HepG2 (cell line): ENCODE data around the gene REELD1.

Experiments
- EZH2 ChIP-seq: conservative IDR thresholded peaks from 2 replicates; pipeline ENCODE4 v1.6.1; 2012; ENCODE audit warnings: mild to moderate bottlenecking, low read depth, low read length, moderate library complexity
- FOXK1 ChIP-seq: sonication (generic); formaldehyde crosslinking; IDR thresholded peaks from 2 replicates; pipeline ENCODE4 v1.4.0; 2020; ENCODE audit warnings: low read depth, missing genetic modification reagents, borderline replicate concordance
- GABPA ChIP-seq, 2 experiments: IDR thresholded peaks; 2 replicates each; pipeline ENCODE4 v1.6.1; 2011 to 2016; ENCODE audit warnings: low read depth in 2 of 2, low read length in 1 of 2, missing biosample characterization in 1 of 2, missing genetic modification characterization in 1 of 2
- GFI1 ChIP-seq: sonication (generic); formaldehyde crosslinking; IDR thresholded peaks from 2 replicates; pipeline ENCODE4 v1.5.0; 2020; ENCODE audit warnings: missing genetic modification reagents, mild to moderate bottlenecking, borderline replicate concordance
- JUN ChIP-seq: sonication (generic); formaldehyde crosslinking; IDR thresholded peaks from 2 replicates; pipeline ENCODE4 v1.4.0; 2020; ENCODE audit warnings: mild to moderate bottlenecking, missing genetic modification reagents
- ZNF563 ChIP-seq: sonication (generic); formaldehyde crosslinking; IDR thresholded peaks from 2 replicates; pipeline ENCODE4 v1.8.0; 2022; ENCODE audit warnings: mild to moderate bottlenecking, moderate library complexity, missing genetic modification reagents
- TF ChIP-seq, protein P1 (sequence below): sonication (generic); formaldehyde crosslinking; IDR thresholded peaks from 2 replicates; pipeline ENCODE4 v1.8.1; 2023; ENCODE audit warnings: mild to moderate bottlenecking, missing genetic modification reagents
- TF ChIP-seq, protein P2 (sequence below), 2 experiments: IDR thresholded peaks; 2 replicates each; pipeline ENCODE4 v1.6.1; 2011 to 2012; ENCODE audit warnings: low read length in 2 of 2, borderline replicate concordance in 1 of 2, low read depth in 1 of 2, mild to moderate bottlenecking in 1 of 2, moderate library complexity in 1 of 2
- TF ChIP-seq, protein P3 (sequence below): sonication (generic); formaldehyde crosslinking; IDR thresholded peaks from 2 replicates; pipeline ENCODE4 v1.5.0; 2020; ENCODE audit warnings: mild to moderate bottlenecking, missing genetic modification reagents, moderate library complexity

DNA sequence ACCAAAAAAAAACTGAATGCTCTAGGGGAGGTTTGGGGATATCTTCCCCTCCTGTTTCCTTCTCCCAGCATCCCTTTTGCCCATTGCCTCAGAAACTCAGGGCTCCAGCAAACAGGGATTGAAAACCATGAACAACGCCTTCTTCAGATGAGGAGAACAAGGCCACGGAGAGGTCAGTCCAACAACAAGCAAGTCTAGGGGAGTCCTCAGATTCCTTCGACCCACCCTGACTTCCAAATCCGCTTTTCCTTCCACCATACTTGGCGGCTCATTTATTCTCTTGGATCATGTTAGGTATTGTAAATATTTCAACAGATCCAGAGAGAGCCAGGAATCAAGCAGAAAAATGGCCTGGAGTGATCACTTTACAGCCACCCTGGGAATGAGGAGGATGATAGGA is 21.9 kb downstream of the REELD1 start:
- TF ChIP-seq, protein P1, sequence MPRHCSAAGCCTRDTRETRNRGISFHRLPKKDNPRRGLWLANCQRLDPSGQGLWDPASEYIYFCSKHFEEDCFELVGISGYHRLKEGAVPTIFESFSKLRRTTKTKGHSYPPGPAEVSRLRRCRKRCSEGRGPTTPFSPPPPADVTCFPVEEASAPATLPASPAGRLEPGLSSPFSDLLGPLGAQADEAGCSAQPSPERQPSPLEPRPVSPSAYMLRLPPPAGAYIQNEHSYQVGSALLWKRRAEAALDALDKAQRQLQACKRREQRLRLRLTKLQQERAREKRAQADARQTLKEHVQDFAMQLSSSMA (CRISPR knock-in tag), result no peak
- TF ChIP-seq, protein P2, sequence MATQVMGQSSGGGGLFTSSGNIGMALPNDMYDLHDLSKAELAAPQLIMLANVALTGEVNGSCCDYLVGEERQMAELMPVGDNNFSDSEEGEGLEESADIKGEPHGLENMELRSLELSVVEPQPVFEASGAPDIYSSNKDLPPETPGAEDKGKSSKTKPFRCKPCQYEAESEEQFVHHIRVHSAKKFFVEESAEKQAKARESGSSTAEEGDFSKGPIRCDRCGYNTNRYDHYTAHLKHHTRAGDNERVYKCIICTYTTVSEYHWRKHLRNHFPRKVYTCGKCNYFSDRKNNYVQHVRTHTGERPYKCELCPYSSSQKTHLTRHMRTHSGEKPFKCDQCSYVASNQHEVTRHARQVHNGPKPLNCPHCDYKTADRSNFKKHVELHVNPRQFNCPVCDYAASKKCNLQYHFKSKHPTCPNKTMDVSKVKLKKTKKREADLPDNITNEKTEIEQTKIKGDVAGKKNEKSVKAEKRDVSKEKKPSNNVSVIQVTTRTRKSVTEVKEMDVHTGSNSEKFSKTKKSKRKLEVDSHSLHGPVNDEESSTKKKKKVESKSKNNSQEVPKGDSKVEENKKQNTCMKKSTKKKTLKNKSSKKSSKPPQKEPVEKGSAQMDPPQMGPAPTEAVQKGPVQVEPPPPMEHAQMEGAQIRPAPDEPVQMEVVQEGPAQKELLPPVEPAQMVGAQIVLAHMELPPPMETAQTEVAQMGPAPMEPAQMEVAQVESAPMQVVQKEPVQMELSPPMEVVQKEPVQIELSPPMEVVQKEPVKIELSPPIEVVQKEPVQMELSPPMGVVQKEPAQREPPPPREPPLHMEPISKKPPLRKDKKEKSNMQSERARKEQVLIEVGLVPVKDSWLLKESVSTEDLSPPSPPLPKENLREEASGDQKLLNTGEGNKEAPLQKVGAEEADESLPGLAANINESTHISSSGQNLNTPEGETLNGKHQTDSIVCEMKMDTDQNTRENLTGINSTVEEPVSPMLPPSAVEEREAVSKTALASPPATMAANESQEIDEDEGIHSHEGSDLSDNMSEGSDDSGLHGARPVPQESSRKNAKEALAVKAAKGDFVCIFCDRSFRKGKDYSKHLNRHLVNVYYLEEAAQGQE (IDR thresholded peaks at IDR 0.05; ENCODE audit: borderline replicate concordance in 1 of 2, low read depth in 1 of 2, low read length in 2 of 2), result no peak
- no peak for TF ChIP-seq EZH2
- TF ChIP-seq, protein P3, sequence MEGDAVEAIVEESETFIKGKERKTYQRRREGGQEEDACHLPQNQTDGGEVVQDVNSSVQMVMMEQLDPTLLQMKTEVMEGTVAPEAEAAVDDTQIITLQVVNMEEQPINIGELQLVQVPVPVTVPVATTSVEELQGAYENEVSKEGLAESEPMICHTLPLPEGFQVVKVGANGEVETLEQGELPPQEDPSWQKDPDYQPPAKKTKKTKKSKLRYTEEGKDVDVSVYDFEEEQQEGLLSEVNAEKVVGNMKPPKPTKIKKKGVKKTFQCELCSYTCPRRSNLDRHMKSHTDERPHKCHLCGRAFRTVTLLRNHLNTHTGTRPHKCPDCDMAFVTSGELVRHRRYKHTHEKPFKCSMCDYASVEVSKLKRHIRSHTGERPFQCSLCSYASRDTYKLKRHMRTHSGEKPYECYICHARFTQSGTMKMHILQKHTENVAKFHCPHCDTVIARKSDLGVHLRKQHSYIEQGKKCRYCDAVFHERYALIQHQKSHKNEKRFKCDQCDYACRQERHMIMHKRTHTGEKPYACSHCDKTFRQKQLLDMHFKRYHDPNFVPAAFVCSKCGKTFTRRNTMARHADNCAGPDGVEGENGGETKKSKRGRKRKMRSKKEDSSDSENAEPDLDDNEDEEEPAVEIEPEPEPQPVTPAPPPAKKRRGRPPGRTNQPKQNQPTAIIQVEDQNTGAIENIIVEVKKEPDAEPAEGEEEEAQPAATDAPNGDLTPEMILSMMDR, result no peak
- no peak for TF ChIP-seq JUN (CRISPR knock-in tag)
- TF ChIP-seq ZNF563 (CRISPR knock-in tag), result no peak
- no peak for TF ChIP-seq GABPA (IDR thresholded peaks at IDR 0.05; ENCODE audit: low read depth, low read length)
- TF ChIP-seq GABPA (CRISPR knock-in tag; IDR thresholded peaks at IDR 0.05; ENCODE audit: low read depth), result no peak
- TF ChIP-seq GFI1 (CRISPR knock-in tag), result no peak
- no peak for TF ChIP-seq FOXK1 (CRISPR knock-in tag)
